WTC11 (cell line): ENCODE measurements around the gene CASP8.
"Not testable (repeated sequence)": the region's sequence is repeated elsewhere in the genome, so short reads cannot be mapped to it uniquely, and the experiment has no call there.

ENCODE experiments used
- AR ChIP-seq: fragments of 250-450 bp; sonication (Bioruptor Pico); IDR thresholded peaks from 2 replicates; pipeline ENCODE4 v1.9.0; 2021; ENCODE audit warnings: mild to moderate bottlenecking
- ATF3 ChIP-seq: sonication (generic); formaldehyde crosslinking; conservative IDR thresholded peaks from 2 replicates; pipeline ENCODE4 v1.8.1; 2022; ENCODE audit warnings: mild to moderate bottlenecking, missing genetic modification reagents
- MXD4 ChIP-seq: fragments of 250-450 bp; sonication (Bioruptor Pico); IDR thresholded peaks from 2 replicates; pipeline ENCODE4 v1.8.0; 2021; ENCODE audit warnings: mild to moderate bottlenecking, moderate library complexity, borderline replicate concordance
- NR2C2 ChIP-seq: sonication (generic); formaldehyde crosslinking; IDR thresholded peaks from 2 replicates; pipeline ENCODE4 v1.8.0; 2022; ENCODE audit warnings: mild to moderate bottlenecking, missing genetic modification reagents
- RELA ChIP-seq: sonication (generic); formaldehyde crosslinking; IDR thresholded peaks from 2 replicates; pipeline ENCODE4 v1.8.1; 2022; ENCODE audit warnings: missing genetic modification reagents, mild to moderate bottlenecking, borderline replicate concordance
- SMAD4 ChIP-seq: sonication (generic); formaldehyde crosslinking; IDR thresholded peaks from 2 replicates; pipeline ENCODE4 v1.8.0; 2022; ENCODE audit warnings: mild to moderate bottlenecking, missing genetic modification reagents
- TCF7 ChIP-seq: sonication (generic); formaldehyde crosslinking; IDR thresholded peaks from 2 replicates; pipeline ENCODE4 v1.8.0; 2022; ENCODE audit warnings: mild to moderate bottlenecking, low read depth, missing genetic modification reagents, moderate library complexity
- TEAD4 ChIP-seq: sonication (generic); formaldehyde crosslinking; IDR thresholded peaks from 2 replicates; pipeline ENCODE4 v1.8.0; 2022; ENCODE audit warnings: mild to moderate bottlenecking, missing genetic modification reagents
- USF1 ChIP-seq: sonication (generic); formaldehyde crosslinking; IDR thresholded peaks from 2 replicates; pipeline ENCODE4 v1.8.0; 2022; ENCODE audit warnings: mild to moderate bottlenecking, missing genetic modification reagents
- ZNF232 ChIP-seq: sonication (generic); formaldehyde crosslinking; IDR thresholded peaks from 2 replicates; pipeline ENCODE4 v1.8.0; 2022; ENCODE audit warnings: mild to moderate bottlenecking, missing genetic modification reagents
- TF ChIP-seq, protein P1 (sequence below): fragments of 200-600 bp; IDR thresholded peaks from 2 replicates; pipeline ENCODE4 v1.8.0; 2022; ENCODE audit warnings: antibody characterized with exemption
- TF ChIP-seq, protein P2 (sequence below): sonication (generic); formaldehyde crosslinking; IDR thresholded peaks from 2 replicates; pipeline ENCODE4 v1.8.1; 2022; ENCODE audit warnings: low read depth, missing genetic modification reagents, borderline replicate concordance
- TF ChIP-seq, protein P3 (sequence below): sonication (generic); formaldehyde crosslinking; IDR thresholded peaks from 2 replicates; pipeline ENCODE4 v1.8.0; 2022; ENCODE audit warnings: missing genetic modification reagents

DNA sequence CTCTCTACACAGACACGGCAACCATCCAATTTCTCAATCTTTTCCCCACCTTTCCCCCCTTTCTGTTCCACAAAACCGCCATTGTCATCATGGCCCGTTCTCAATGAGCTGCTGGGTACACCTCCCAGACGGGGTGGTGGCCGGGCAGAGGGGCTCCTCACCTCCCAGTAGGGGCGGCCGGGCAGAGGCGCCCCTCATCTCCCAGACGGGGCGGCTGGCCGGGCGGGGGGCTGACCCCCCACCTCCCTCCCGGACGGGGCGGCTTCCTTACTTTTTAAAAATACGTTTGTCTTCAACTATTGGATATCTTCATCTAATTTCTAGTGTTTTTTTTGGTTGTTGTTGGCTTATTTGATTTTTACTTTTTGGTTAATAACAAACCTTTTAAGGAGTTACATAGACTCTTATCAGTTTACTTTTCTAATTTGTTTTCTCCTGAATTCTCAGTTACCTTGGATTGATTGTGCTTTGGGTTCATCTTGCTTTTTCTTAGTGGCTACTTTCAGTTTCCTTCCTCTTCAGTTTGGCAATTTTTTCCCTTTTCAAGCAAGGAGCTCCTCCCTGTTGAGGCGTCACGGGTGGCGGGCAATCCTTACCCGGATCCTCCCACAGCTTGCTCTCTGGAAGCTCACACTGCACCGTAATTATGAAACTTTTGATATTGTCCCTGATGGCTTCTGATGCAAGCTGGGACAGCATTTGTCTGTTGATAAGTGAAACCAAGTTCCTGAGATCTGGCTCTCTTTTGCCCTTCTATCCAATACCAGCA, 21.0 kb upstream of the CASP8 start:
- TF ChIP-seq, protein P1, sequence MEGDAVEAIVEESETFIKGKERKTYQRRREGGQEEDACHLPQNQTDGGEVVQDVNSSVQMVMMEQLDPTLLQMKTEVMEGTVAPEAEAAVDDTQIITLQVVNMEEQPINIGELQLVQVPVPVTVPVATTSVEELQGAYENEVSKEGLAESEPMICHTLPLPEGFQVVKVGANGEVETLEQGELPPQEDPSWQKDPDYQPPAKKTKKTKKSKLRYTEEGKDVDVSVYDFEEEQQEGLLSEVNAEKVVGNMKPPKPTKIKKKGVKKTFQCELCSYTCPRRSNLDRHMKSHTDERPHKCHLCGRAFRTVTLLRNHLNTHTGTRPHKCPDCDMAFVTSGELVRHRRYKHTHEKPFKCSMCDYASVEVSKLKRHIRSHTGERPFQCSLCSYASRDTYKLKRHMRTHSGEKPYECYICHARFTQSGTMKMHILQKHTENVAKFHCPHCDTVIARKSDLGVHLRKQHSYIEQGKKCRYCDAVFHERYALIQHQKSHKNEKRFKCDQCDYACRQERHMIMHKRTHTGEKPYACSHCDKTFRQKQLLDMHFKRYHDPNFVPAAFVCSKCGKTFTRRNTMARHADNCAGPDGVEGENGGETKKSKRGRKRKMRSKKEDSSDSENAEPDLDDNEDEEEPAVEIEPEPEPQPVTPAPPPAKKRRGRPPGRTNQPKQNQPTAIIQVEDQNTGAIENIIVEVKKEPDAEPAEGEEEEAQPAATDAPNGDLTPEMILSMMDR: not testable (repeated sequence)
- not testable (repeated sequence) for TF ChIP-seq NR2C2 (CRISPR knock-in tag); RELA (CRISPR knock-in tag); TEAD4; SMAD4 (CRISPR knock-in tag); AR (CRISPR knock-in tag); ATF3 (CRISPR knock-in tag); MXD4 (CRISPR knock-in tag); USF1 (CRISPR knock-in tag); ZNF232 (CRISPR knock-in tag); TCF7 (CRISPR knock-in tag)
- TF ChIP-seq, protein P2, sequence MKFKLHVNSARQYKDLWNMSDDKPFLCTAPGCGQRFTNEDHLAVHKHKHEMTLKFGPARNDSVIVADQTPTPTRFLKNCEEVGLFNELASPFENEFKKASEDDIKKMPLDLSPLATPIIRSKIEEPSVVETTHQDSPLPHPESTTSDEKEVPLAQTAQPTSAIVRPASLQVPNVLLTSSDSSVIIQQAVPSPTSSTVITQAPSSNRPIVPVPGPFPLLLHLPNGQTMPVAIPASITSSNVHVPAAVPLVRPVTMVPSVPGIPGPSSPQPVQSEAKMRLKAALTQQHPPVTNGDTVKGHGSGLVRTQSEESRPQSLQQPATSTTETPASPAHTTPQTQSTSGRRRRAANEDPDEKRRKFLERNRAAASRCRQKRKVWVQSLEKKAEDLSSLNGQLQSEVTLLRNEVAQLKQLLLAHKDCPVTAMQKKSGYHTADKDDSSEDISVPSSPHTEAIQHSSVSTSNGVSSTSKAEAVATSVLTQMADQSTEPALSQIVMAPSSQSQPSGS: not testable (repeated sequence)
- TF ChIP-seq, protein P3, sequence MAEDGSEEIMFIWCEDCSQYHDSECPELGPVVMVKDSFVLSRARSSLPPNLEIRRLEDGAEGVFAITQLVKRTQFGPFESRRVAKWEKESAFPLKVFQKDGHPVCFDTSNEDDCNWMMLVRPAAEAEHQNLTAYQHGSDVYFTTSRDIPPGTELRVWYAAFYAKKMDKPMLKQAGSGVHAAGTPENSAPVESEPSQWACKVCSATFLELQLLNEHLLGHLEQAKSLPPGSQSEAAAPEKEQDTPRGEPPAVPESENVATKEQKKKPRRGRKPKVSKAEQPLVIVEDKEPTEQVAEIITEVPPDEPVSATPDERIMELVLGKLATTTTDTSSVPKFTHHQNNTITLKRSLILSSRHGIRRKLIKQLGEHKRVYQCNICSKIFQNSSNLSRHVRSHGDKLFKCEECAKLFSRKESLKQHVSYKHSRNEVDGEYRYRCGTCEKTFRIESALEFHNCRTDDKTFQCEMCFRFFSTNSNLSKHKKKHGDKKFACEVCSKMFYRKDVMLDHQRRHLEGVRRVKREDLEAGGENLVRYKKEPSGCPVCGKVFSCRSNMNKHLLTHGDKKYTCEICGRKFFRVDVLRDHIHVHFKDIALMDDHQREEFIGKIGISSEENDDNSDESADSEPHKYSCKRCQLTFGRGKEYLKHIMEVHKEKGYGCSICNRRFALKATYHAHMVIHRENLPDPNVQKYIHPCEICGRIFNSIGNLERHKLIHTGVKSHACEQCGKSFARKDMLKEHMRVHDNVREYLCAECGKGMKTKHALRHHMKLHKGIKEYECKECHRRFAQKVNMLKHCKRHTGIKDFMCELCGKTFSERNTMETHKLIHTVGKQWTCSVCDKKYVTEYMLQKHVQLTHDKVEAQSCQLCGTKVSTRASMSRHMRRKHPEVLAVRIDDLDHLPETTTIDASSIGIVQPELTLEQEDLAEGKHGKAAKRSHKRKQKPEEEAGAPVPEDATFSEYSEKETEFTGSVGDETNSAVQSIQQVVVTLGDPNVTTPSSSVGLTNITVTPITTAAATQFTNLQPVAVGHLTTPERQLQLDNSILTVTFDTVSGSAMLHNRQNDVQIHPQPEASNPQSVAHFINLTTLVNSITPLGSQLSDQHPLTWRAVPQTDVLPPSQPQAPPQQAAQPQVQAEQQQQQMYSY: not testable (repeated sequence)
